Measurements from ENCODE around the gene KLHL12.
A peak's percentile ranks its signal among the peaks of the same experiment; 100 is the strongest.

KLHL12 gene

DNA sequence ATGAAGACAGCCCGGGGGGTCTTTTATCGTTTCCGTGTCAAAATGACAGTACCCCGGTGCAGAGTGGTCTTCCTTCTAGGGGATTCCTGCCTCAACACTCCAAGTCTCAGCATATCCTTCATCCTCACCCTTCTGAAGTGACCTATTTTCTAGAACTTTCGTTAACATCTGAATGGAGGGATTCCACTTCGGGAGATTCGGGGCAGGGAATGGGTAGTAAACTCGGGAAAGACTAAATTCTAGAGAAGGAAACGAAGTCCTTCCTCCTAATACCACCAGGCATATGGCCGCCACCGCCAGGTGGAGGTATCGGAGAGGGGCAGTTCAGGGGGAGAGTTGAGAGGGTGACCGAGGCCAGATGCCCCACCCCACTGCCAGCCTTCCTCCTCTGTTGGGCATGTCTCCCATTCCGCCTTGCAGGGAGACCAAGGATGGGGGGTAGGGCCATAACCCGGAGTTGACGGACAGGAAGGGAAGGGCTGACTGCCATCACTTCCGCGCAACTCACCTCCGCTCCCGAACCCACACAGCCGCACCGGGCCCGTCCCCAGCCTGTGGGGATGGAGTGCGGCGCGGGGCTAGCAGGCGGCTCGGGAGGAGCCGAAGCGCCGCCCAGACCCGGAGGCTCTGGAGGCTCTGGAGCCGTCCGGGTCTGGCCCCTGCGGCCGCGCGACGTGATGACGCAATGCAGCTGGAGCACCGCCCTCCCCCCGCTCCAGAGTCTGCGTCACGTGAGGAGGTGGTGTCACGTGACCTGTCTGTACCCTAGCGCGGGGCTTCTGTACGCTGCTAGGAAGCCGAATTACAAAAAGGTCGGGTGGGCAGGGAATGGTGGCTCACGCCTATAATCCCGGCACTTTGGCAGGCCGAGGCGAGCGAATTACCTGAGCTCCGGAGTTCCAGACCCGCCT, at the start of gene KLHL12:
KLHL12 (minus strand) TSS at position 654 of the 911 bp plus-strand sequence. CDS start 2,072 bp downstream, outside the sequence.
- peak; percentile 93 for DNase-seq (ENCODE audit: low spot score)

DNA sequence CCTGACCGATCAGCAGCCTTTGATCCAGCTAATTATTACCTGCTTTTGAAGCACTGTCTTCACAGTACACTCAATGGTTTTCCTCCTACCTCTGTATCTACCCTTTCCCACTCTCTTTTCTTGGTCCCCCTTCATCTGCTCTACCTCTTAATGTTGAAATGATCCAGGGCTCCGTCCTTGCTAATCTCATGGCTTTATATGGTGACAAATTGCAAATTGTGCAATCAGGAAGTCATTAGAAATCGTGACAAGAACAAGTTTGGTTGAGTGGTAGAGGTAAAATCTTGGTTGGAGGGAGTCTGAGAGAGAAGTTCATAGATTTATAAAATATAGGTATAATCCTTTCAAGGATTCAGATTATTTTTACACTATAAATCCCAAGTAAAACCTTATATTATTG, 49.6 kb upstream of the KLHL12 start:
- DNase-seq (ENCODE audit: low spot score) = no peak

DNA sequence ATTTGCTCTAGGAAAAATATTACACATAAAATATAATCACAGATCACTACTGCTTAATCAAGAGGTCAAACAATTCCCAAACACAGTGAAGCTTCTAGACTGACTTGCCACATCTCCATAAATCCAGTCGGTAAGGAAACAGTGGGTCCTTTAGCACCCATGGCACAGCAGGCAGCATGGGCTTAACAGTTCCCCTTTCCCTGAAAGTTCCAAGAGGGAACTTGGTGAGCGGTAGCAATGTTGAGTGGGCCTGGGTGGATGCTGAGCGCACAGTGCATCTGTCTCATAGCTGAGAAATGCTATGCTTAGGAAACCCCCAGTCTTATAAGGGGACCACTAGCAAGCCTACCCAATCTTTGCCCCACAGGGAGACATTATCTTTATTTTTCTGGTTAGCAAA, 47.8 kb upstream of the KLHL12 start:
- no peak for DNase-seq (ENCODE audit: low spot score)

DNA sequence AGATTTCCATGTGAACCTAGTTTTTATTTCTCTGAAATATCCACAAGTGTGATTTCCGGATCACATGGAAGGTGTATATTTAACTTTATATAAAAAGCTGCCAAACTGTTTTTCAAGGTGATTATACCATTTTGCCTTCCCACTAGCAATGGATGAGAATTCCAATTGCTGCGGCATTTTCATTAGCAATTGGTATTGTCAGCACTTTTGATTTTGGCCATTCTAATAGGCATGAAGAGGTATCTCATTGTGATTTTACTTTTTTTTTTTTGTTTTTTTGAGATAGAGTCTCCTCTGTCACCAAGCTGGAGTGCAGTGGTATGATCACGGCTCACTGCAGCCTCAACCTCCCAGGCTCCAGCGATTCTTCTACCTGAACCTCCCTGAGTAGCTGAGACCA, 45.0 kb upstream of the KLHL12 start:
- no peak for DNase-seq (ENCODE audit: low spot score)

DNA sequence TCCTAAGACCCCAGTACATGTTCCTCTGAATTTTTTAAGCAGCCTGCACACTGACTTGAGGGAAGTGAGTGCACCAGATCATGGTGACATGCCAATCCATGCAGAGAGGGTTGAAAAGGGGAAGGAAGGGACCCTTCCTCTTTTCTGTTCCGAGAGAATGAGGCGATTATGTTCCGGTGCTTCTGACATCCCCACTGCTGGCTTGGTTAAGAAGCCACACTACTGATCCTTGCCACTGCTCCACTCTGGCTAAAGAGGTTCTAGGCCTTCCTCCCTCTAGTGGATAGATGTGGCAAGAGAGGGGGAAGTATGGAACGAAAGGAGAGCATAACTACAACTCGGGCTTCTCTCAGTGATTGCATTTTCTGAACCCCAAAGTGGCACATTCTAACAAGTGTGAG, 41.9 kb upstream of the KLHL12 start:
- DNase-seq (ENCODE audit: low spot score) = peak; percentile 78

DNA sequence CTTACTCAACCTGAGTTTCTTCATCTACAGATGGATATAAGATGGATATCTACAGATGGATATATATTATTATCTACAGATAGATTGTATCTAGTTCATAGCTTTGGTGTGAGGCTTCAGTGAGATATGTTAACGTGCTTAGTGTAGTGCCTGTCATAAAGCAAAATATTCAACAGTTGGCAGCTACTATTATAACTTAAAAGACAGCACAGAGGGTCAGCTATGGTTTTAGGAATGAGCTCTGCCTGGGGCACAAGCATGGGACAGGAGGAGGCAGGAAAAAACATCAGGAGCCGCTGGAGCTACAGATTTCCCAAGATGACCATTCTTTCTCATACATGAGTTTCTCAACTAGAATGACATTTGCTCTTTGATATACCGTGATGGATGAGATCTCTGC, 41.3 kb upstream of the KLHL12 start:
- DNase-seq (ENCODE audit: low spot score) = no peak

DNA sequence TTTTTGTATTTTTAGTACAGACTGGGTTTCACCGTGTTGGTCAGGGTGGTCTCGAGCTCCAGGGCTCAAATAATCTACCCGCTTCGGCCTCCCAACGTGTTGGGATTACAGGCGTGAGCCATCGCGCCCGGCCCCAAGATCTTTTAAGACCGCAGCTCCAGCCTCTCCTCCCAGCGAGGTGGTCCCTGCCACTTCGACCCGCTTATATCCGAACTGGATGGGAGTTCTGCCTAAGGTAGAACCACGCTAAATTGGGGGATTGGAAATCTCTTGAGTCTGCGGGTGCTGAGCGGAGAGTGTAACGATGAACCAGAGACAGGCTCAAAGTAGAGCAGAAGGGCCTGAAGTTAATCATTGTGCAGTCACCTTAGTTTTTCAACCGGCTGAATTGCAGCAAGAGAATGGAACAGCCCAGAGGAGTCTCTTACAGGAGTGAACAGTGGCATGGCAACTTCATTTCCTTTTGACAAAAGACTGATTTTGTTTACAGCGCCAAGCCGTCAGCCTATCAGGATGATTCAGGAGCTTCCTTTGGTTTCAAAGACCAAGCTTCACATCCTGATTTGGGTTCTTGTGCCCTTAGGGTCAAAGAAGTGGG, 40.7 kb upstream of the KLHL12 start:
- peak; percentile 37 for DNase-seq (ENCODE audit: low spot score)

DNA sequence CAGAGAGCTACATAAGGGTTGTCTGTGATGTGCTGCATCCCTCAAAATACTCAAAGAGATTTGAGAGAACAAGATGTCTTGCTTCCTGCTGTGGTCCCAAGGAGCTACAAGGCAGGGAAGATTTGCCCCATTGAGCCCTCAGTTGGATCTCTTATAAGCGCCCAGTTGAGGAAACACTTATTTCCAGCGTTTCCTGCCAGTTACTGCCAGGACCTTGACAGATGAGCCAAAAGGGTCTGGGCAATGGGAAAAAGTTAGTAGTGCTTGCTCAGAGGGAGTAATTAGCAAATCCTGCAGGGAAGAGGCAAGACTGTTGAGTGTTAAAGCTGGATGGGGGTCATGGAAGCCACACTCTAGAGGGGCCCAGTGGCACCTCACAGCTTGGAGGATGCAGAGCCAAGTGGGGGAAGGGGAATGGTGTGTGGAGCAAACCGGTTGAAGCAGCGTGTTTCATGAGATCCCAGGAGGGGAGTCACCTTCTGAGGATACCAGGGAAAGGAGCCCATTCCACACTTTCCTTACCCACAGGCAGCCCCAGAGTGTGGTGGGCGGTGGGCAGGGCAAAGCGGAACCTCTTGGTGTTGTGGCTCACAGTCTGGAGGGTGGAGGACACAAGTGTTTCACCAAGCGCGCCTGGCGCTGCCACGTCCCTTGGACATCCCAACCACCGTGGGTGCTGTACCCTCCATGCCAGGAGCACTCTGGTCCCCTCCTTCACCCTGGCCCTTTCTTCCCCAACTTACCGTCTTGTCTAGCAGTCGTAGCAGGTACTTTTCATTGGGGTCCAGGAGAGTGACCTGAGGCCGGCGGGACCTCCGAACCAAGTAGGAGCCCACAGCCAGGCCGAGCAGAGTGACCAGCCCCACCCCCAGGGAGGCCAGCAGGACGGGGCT, 39.2 kb upstream of the KLHL12 start:
- DNase-seq (ENCODE audit: low spot score) = no peak

DNA sequence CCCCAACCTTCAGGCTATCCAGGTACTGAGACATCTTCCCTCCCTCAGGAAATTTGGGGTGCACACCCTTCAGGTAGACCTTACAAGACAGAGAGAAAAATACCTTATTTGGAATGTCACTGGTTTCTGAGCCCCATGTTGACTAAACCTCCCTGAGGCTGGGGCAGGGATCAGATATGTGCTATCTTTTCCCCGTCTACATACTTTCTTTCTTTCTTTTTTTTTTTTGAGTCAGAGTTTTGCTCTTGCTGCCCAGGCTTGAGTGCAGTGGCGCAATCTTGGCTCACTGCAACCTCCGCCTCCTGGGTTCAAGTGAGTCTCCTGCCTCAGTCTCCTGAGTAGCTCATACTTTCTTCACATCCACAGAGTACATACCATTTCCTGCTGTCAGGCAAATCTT, 38.4 kb upstream of the KLHL12 start:
- no peak for DNase-seq (ENCODE audit: low spot score)

DNA sequence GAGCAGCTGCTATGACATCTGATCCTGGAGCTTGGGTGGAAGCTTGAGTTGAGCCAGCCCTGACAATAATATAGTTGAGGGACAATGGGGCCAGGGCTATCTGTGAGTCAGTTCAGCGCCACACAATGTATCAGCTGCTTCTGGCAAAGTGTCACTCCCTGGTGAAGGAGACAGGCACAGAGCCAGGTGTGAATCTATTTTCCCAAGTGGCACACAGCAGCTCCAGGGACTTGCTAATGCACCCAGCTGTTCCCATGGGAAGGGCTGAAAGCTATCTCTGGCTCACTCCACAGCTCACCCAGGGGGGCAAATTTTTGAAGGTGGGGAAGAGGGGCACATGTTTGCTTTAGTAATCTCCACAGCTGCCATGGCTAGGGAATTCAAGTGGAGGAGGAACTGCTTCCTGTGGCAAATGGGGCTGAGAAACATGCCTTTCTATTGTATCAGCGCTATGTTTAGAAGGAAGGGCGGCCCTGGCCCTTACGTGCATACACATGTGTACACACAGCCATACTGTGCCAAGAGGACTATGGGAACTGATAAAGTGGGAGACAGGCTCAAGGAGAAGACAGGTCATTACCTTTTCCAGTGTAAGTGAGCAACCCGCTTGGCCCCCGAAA, 37.9 kb upstream of the KLHL12 start:
- no peak for DNase-seq (ENCODE audit: low spot score)

DNA sequence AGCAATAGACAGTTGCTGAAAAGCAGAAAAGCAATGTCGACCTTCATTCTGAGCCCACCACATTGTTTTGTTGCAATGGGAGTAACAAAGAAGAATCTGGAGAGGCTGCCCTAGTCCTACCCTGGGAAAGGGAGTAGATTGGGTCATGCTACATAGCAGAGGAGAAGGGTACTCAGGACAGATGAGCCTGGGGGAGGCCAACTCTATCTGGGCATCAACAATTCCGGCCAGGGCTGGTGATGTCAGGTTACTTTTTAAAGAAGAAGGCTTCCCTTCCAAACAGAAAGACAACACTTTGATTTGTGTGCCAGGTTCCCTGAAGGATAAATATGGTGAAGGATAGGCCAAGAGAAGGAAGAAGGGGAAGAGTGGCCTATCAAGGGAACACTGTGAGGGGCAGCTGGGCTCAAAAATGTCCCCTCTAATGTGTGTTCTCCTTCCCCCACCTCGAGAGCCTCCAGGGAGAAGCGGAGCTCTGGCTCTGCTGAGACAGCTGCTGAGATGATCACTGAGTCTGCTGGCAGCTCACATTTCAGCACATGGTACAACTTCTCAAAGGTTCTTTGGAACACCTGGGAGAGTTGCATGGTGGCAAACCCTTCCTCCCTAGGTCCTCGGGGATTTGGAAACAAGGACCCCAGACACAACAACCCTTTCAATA, 34.3 kb upstream of the KLHL12 start:
- DNase-seq (ENCODE audit: low spot score) = no peak

DNA sequence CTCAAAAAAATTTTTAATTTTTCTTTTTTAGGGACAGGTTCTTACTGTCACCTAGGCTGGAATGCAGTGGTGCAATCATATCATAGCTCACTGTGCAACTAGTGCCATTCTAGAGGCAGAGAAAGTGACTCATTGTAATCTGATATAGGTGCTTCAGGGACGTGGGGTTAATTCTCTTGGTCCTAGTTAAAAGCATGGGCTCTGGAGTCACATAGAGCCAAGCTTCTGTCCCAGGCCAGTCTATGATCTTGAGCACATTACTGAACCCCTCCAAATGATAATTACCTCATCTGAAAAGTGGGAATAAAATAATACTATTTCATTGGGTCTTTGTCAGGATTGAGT, 32.2 kb upstream of the KLHL12 start:
- no peak for DNase-seq (ENCODE audit: low spot score)

DNA sequence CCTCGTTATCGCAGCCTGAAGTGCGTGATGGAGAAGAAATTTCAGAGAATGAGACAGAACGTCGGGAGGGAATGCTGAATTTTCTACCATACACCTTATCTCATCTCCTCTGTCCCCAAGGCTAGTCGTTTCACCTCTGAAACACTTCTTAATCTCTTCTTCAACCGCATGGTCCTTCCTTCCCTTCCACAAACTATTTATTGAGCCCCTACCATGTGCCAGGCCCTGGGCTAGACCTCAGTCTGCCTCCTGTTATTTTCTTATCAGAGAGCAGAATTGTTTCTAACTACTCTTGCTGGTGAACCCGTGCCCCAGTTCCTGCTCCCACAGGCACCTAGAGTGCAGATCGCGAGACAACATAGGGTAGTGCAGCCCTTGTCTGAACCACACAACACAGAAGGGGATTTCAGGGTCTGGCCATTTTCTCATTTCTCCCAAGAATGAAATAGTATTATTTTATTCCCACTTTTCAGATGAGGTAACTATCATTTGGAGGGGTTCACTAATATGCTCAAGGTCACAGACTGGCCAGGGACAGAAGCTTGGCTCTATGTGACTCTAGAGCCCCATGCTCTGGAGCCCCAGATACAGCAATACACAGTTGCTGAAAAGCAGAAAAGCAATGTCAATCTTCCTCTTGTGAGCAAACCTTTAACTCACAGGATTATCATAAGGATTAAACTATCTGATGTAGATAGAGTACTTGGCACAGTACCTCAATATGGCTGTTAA, 31.7 kb upstream of the KLHL12 start:
- no peak for DNase-seq (ENCODE audit: low spot score)

DNA sequence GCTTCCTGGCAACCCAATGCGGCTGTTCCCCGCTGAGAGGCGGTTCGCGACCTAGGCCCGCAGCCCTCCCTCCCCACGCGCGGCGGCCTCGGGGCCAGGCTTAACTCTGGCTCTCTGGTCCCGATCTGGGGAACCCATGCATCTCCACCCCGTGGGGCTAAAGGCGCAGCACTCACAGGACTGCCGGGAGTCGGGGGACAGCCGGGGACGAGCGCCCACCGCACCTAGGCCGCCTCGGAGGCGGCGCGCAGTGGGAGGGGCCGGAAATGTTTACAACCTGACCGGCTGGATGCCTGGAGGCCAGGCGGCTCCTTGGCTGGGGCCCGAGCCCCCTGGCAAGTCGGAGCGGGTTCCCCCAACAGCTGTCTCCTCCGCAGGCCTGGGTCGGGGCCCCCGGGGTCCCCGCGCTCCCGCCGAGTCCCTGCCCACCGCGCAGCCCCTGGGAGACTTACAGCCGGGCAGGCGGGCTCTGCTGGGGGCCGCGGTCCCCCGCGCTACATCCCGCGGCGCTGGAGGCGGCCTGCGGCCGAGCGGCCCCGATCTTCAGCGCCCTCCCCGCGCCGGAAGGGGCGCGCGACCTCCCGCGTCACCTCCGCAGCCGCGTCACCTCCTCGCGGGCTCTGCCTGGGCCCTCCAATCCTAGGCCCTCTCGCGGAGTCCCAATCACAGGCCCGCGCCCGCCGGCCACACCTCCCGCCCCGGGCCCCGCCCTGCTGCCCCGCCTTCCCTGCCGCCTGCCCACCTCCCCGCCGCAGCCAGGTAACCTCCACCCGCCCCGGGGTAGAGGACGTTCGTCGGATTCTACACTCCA, 30.9 kb upstream of the KLHL12 start, which contains the start of gene ADIPOR1:
ADIPOR1 (minus strand) TSS at position 580 of the 811 bp plus-strand sequence. CDS start 7,242 bp downstream, outside the sequence.
- DNase-seq (ENCODE audit: low spot score) = peak; percentile 88

DNA sequence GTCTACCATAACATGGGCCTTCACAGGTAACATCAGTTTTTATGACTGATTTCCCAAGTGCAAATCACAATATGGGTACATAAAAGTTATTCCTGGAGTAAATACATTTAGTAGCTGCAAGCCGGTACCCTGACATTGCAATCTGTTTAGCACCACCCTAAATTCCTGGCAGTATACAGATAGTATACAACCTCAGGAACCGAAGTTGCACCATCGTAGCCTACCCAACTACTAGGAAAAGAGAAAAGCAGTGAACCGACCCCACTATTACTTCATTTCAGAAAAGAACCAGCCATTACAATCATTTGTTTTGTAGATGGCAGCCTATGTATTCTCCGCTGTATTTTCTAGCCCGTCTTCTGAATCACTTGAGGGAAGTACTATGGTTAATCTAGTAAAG, 29.9 kb upstream of the KLHL12 start:
- no peak for DNase-seq (ENCODE audit: low spot score)

DNA sequence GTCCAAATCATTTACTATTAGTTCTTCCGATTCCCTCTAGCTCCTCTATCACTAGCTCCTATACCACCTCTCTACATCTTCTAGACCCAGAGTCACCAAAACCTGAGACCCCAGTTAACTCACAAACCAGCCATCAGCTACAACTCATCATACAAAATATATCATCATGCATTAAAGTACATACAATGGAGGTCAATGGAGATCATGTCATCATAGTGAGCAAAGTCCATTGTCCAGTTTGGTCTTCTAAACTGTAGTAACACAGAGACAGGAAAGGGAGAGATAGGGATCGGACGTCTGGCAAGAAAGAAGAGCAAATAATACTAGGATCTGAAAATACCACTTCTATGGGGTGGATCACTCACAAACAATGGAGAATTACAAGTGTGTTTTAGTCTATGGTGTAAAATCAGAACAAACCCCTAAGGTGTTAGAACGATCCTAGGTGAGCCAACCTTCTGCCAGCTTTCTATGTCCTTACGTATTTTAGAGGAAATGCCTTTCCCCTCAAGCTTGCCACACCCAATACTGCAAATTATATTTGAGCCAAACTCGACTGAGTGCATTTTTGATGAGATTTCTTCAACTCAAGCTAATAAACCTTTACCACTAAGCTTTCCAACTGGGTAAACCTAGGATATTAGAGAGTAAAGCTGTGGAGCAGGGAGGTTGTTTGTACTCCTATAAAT, 27.2 kb upstream of the KLHL12 start:
- no peak for DNase-seq (ENCODE audit: low spot score)

DNA sequence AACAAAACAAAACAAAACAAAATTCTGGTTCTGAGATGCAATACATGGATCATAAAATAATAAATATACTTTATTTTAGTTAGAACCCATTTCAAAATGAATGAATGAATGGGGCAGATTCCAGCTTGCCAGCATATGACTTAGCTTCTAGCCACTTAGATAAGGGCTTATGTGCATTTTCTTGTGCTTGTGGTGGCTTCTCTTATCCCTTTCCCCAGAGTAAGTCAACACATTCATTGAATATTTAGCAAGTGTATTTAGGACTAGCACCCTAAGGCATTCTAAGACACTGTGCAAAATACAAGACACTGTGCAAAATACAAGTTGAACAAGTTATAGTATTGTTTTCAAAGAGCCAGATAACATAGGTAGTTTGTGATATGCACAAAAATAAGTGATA, 26.4 kb upstream of the KLHL12 start:
- no peak for DNase-seq (ENCODE audit: low spot score)

DNA sequence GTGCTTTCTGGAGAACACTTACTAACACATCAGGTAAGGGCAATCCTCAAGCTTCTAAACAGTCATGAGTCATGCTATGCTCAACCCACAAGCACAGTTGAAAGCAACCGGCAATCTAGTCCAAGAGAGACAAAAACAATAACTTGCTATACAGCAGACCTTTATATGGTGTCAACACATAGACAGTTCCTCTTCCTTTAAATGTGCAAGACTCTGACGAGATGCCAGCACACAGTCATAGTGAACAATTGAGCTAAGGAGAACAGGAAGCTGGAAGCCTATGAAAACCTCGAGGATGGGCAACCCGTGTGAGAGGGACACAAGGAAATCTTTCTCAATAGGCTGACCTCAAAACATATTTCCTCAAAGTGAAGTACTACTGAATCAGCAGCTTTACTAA, 25.8 kb upstream of the KLHL12 start:
- DNase-seq (ENCODE audit: low spot score) = peak; percentile 50

DNA sequence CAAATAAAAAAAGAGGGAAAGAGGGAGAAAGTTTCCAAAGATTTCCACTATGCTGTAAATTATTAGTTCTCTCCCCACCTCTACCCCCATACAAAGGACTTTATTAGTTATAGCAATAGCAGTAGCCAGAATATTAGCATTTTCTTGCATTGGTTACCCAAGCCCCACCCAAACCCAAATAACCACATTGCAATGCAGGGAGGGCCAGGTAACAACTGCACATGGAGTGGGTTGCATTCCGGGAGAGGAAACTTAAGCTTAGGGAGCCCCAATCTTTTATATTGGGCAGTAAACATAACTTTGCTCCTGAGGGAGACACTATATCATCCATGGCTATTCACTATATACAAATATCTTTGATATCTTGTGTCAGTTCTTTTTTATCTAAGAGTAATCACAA, 25.1 kb upstream of the KLHL12 start:
- no peak for DNase-seq (ENCODE audit: low spot score)

Measured in globus pallidus (tissue), 1 donor.